Hepatocyte (in vitro differentiated cells): ENCODE measurements around the gene SH3TC2.

Source experiments
- CTCF ChIP-seq: fragments of 200-600 bp; sonication (generic); IDR thresholded peaks from 2 replicates; pipeline ENCODE4 v1.5.1; 2016; ENCODE audit warnings: antibody characterized with exemption, mild to moderate bottlenecking; ENCODE audit not compliant: poor library complexity
- EZH2 ChIP-seq: fragments of 200-600 bp; sonication (generic); IDR thresholded peaks from 2 replicates; pipeline ENCODE4 v1.6.1; 2016; ENCODE audit warnings: antibody characterized with exemption, mild to moderate bottlenecking, borderline replicate concordance

GRCh38 chr5:149083846-149084245 lies 21.0 kb upstream of the SH3TC2 start:
- no peak for TF ChIP-seq CTCF
- TF ChIP-seq EZH2: no peak
